ENCODE results near the gene KCNH4. TPM values are rescaled to one million over a fixed set of nuclear protein-coding genes. Genes with fewer than 3 reads are reported as not detected.

The KCNH4 gene
- total RNA-seq, 1 donor from 2014 or later = not detected

GRCh38 chr17:42192189-42193126 is 11.5 kb upstream of the KCNH4 start:
- Mint-ChIP-seq H3K4me1 (ENCODE audit: unreplicated experiment) (peaks cover 5% of the 10 kb centered on the region), H3K27me3 (no peaks in the 10 kb centered on the region), H3K4me3 (no peak overlapping the region), H3K27ac (no peak overlapping the region), H3K9me3 (no peaks in the 10 kb centered on the region), H3K36me3 (no peaks in the 10 kb centered on the region)
- no peak for DNase-seq (ENCODE audit: extremely low spot score, unreplicated experiment)
- no peak for TF ChIP-seq CTCF (conservative IDR thresholded peaks at IDR 0.05)

- Mint-ChIP-seq H3K9me3 (no peaks in the 10 kb centered on the region), H3K27me3 (peaks cover 7% of the 10 kb centered on the region)
- no peak for TF ChIP-seq CTCF (conservative IDR thresholded peaks at IDR 0.05)
Measured at GRCh38 chr17:42191275-42191608, 10.3 kb upstream of the KCNH4 start.

GRCh38 chr17:42190491-42191274 is 9.7 kb upstream of the KCNH4 start:
- Mint-ChIP-seq H3K27ac (no peak overlapping the region), H3K4me1 (ENCODE audit: unreplicated experiment) (peaks cover 5% of the 10 kb centered on the region), H3K27me3 (peaks cover 13% of the 10 kb centered on the region), H3K36me3 (no peaks in the 10 kb centered on the region), H3K4me3 (no peak overlapping the region), H3K9me3 (no peaks in the 10 kb centered on the region)
- no peak for DNase-seq (ENCODE audit: extremely low spot score, unreplicated experiment)
- no peak for TF ChIP-seq CTCF (conservative IDR thresholded peaks at IDR 0.05)

More at GRCh38 chr17:42191275-42191608, 10.3 kb upstream of the KCNH4 start:
- H3K4me1 Mint-ChIP-seq (ENCODE audit: unreplicated experiment) = peaks cover 5% of the 10 kb centered on the region
- H3K4me3 Mint-ChIP-seq = no peak overlapping the region
- no peak overlapping the region for H3K27ac Mint-ChIP-seq
- no peaks in the 10 kb centered on the region for H3K36me3 Mint-ChIP-seq
- DNase-seq (ENCODE audit: extremely low spot score, unreplicated experiment) = no peak

GRCh38 chr17:42189651-42189965 is 8.7 kb upstream of the KCNH4 start:
- Mint-ChIP-seq H3K9me3 (no peaks in the 10 kb centered on the region), H3K4me1 (ENCODE audit: unreplicated experiment) (peaks cover 5% of the 10 kb centered on the region), H3K27me3 (peaks cover 24% of the 10 kb centered on the region)

More at GRCh38 chr17:42189651-42189965, 8.7 kb upstream of the KCNH4 start:
- no peak overlapping the region for H3K4me3 Mint-ChIP-seq
- no peaks in the 10 kb centered on the region for H3K36me3 Mint-ChIP-seq
- H3K27ac Mint-ChIP-seq = no peak overlapping the region
- DNase-seq (ENCODE audit: extremely low spot score, unreplicated experiment) = no peak
- no peak for TF ChIP-seq CTCF (conservative IDR thresholded peaks at IDR 0.05)

Data from type B pancreatic cell (in vitro differentiated cells).